GM12878 (cell line): Measurements from ENCODE around the gene SLC38A2. TPM values are rescaled to one million over a fixed set of nuclear protein-coding genes. Genes with fewer than 3 reads are reported as not detected.

Source experiments
- CBFB ChIP-seq: IDR thresholded peaks from 2 replicates; pipeline ENCODE4 v1.6.1; 2016; ENCODE audit warnings: antibody characterized with exemption, low read depth
- EGR1 ChIP-seq, 2 experiments: IDR thresholded peaks; 1 replicate in 1 of 2; 2 replicates in 1 of 2; pipeline ENCODE4 v1.6.1; 2011 to 2012; ENCODE audit warnings: low read depth in 2 of 2, low read length in 2 of 2, borderline replicate concordance in 1 of 2, mild to moderate bottlenecking in 1 of 2, moderate library complexity in 1 of 2
- IRF4 ChIP-seq: IDR thresholded peaks from 2 replicates; pipeline ENCODE4 v1.6.1; 2011; ENCODE audit warnings: low read depth, low read length
- NFIC ChIP-seq: IDR thresholded peaks from 2 replicates; pipeline ENCODE4 v1.6.1; 2012; ENCODE audit warnings: low read depth, mild to moderate bottlenecking, inconsistent platforms, low read length, moderate library complexity
- PAX5 ChIP-seq: IDR thresholded peaks from 2 replicates; pipeline ENCODE4 v1.6.1; 2011; ENCODE audit warnings: low read depth, low read length, borderline replicate concordance
- POLR2AphosphoS2 ChIP-seq: IDR thresholded peaks from 2 replicates; pipeline ENCODE4 v1.6.1; 2011; ENCODE audit warnings: low read depth, mild to moderate bottlenecking, low read length, improper control_type of control experiment, moderate library complexity
- SMARCA5 ChIP-seq: fragments of 450-650 bp; IDR thresholded peaks from 2 replicates; pipeline ENCODE4 v1.6.1; 2017; ENCODE audit warnings: mild to moderate bottlenecking
- SRF ChIP-seq, 2 experiments: IDR thresholded peaks; 2 replicates each; pipeline ENCODE4 v1.6.1; 2011; ENCODE audit warnings: low read depth in 2 of 2, low read length in 2 of 2, mild to moderate bottlenecking in 1 of 2, moderate library complexity in 1 of 2
- STAT1 ChIP-seq: fragments of 450-650 bp; conservative IDR thresholded peaks from 2 replicates; pipeline ENCODE4 v1.6.1; 2014; ENCODE audit warnings: antibody characterized with exemption, mild to moderate bottlenecking
- SUPT20H ChIP-seq: IDR thresholded peaks from 2 replicates; pipeline ENCODE4 v1.6.1; 2011; ENCODE audit warnings: low read depth, mild to moderate bottlenecking, low read length, moderate library complexity, borderline replicate concordance; ENCODE audit not compliant: control insufficient read depth
- TBL1XR1 ChIP-seq: IDR thresholded peaks from 2 replicates; pipeline ENCODE4 v1.6.1; 2012; ENCODE audit warnings: low read depth, low read length, improper control_type of control experiment
- TCF3 ChIP-seq: IDR thresholded peaks from 2 replicates; pipeline ENCODE4 v1.6.1; 2012; ENCODE audit warnings: low read depth, mild to moderate bottlenecking, low read length, borderline replicate concordance; ENCODE audit not compliant: insufficient read depth
- ZNF217 ChIP-seq: fragments of 450-650 bp; IDR thresholded peaks from 2 replicates; pipeline ENCODE4 v1.6.1; 2017; ENCODE audit warnings: antibody characterized with exemption, mild to moderate bottlenecking
- ZNF384 ChIP-seq: IDR thresholded peaks from 2 replicates; pipeline ENCODE4 v1.6.1; 2012; ENCODE audit warnings: low read depth, mild to moderate bottlenecking, low read length, improper control_type of control experiment, borderline replicate concordance
- ZSCAN29 ChIP-seq: fragments of 450-650 bp; IDR thresholded peaks from 2 replicates; pipeline ENCODE4 v1.6.1; 2017; ENCODE audit warnings: mild to moderate bottlenecking, moderate library complexity
- polyA plus RNA-seq, 11 experiments: library from polyadenylated mRNA; depleted of rRNA in 4 of 11; unstranded in 6 of 11; stranded (reverse) in 5 of 11; fragments of >200 nt; fragmentation: Nextera tagmentation in 4 of 11; fragmentation: Illumina TruSeq in 1 of 11; extraction: Ambion mirVana in 4 of 11; extraction: Trizol in 1 of 11; gene quantifications; 1 replicate in 1 of 11; 2 replicates in 10 of 11; pipeline versions ENCODE4 v1.2.1 to v1.2.3, GENCODE V29; 2011 to 2016; ENCODE audit warnings: inconsistent platforms in 2 of 11, missing spikeins in 2 of 11, low read depth in 1 of 11
- total RNA-seq, 4 experiments: library from RNA; depleted of rRNA in 3 of 4; stranded (reverse); fragments of >200 nt in 3 of 4; fragmentation: Illumina TruSeq in 1 of 4; extraction: Trizol in 1 of 4; gene quantifications; 2 replicates each; pipeline versions ENCODE4 v1.2.1 to v1.2.3, GENCODE V29; 2013 to 2021
- TF ChIP-seq, protein P1 (sequence below): fragments of 450-650 bp; IDR thresholded peaks from 2 replicates; pipeline ENCODE4 v1.6.1; 2017; ENCODE audit warnings: mild to moderate bottlenecking, moderate library complexity
- TF ChIP-seq, protein P2 (sequence below): fragments of 450-650 bp; IDR thresholded peaks from 2 replicates; pipeline ENCODE4 v1.6.1; 2017; ENCODE audit warnings: mild to moderate bottlenecking, moderate library complexity
- TF ChIP-seq, protein P3 (sequence below): IDR thresholded peaks from 2 replicates; pipeline ENCODE4 v1.6.1; 2011; ENCODE audit warnings: borderline replicate concordance, low read depth, mild to moderate bottlenecking, moderate library complexity, mixed read lengths, low read length; ENCODE audit not compliant: insufficient read depth; ENCODE audit errors: extremely low read length

Gene SLC38A2
- total and polyA plus RNA-seq, 10 of the 15 experiments (the other 5 are each of a cell fraction or from before 2014, with no cell fraction given), result 36.2 to 118 (median 79.8) TPM

DNA sequence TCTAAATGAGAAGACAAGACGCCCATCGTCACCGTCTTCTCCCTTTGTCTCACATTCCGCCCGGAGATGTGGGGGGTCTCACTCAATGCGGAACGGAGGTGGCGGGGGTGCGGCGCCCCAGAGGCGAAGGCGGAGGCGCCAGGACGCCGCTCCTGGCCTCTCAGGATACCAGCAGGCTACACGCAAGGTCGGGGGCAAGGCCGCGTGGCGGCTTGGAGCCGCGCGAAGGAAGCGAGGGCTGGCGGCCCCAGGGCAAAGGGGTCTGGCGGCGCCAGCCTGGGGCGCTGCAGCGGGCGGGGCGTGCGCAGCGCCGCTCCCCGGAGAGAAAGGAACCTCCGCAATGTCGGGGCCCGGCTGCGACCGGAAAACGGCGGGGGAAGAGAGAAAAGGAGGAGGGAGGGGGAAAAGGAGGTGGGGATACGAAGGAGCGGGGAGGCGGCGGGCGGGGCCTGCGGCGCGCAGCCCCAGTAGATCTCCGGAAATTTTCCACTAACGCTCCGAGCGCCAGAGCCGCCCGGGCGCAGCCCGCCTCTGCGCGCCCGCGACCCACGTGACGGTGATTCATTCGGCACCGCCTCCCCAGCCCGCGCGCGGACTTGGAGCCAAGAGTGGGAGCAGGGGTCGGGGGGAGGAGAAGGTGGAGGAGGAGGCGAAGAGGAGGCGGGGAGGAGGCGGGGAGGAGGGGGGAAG lies 10.5 kb upstream of the SLC38A2 start (continued):
- TF ChIP-seq NFIC (peak; percentile 6; the same call in 1 of the 2 replicates), TCF3 (0 out of 2 replicates have a peak, but pooled peaks have one; percentile 48), POLR2AphosphoS2 (0 out of 2 replicates have a peak, but pooled peaks have one; percentile 38), SRF (IDR thresholded peaks at IDR 0.05; ENCODE audit: low read depth in 2 of 2, low read length in 2 of 2) (0 out of 4 replicates have a peak, but pooled peaks of 1 of the 2 experiments have one; percentile 5), TBL1XR1 (peak; percentile 52; the same call in 1 of the 2 replicates), CBFB (no peak), ZNF217 (peak; percentile 69), ZSCAN29 (no peak), SUPT20H (no peak), ZNF384 (no peak), SMARCA5 (peak; percentile 83), IRF4 (0 out of 2 replicates have a peak, but pooled peaks have one; percentile 9), EGR1 (IDR thresholded peaks at IDR 0.05; ENCODE audit: borderline replicate concordance in 1 of 2, low read depth in 2 of 2, low read length in 2 of 2) (peak in 1 of 2 experiments; percentile 78; a peak in 2 of 3 replicates), STAT1 (peak; percentile 58; the same call in 1 of the 2 replicates), PAX5 (no peak)
- TF ChIP-seq, protein P1, sequence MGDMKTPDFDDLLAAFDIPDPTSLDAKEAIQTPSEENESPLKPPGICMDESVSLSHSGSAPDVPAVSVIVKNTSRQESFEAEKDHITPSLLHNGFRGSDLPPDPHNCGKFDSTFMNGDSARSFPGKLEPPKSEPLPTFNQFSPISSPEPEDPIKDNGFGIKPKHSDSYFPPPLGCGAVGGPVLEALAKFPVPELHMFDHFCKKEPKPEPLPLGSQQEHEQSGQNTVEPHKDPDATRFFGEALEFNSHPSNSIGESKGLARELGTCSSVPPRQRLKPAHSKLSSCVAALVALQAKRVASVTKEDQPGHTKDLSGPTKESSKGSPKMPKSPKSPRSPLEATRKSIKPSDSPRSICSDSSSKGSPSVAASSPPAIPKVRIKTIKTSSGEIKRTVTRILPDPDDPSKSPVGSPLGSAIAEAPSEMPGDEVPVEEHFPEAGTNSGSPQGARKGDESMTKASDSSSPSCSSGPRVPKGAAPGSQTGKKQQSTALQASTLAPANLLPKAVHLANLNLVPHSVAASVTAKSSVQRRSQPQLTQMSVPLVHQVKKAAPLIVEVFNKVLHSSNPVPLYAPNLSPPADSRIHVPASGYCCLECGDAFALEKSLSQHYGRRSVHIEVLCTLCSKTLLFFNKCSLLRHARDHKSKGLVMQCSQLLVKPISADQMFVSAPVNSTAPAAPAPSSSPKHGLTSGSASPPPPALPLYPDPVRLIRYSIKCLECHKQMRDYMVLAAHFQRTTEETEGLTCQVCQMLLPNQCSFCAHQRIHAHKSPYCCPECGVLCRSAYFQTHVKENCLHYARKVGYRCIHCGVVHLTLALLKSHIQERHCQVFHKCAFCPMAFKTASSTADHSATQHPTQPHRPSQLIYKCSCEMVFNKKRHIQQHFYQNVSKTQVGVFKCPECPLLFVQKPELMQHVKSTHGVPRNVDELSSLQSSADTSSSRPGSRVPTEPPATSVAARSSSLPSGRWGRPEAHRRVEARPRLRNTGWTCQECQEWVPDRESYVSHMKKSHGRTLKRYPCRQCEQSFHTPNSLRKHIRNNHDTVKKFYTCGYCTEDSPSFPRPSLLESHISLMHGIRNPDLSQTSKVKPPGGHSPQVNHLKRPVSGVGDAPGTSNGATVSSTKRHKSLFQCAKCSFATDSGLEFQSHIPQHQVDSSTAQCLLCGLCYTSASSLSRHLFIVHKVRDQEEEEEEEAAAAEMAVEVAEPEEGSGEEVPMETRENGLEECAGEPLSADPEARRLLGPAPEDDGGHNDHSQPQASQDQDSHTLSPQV, result no peak
- TF ChIP-seq, protein P2, sequence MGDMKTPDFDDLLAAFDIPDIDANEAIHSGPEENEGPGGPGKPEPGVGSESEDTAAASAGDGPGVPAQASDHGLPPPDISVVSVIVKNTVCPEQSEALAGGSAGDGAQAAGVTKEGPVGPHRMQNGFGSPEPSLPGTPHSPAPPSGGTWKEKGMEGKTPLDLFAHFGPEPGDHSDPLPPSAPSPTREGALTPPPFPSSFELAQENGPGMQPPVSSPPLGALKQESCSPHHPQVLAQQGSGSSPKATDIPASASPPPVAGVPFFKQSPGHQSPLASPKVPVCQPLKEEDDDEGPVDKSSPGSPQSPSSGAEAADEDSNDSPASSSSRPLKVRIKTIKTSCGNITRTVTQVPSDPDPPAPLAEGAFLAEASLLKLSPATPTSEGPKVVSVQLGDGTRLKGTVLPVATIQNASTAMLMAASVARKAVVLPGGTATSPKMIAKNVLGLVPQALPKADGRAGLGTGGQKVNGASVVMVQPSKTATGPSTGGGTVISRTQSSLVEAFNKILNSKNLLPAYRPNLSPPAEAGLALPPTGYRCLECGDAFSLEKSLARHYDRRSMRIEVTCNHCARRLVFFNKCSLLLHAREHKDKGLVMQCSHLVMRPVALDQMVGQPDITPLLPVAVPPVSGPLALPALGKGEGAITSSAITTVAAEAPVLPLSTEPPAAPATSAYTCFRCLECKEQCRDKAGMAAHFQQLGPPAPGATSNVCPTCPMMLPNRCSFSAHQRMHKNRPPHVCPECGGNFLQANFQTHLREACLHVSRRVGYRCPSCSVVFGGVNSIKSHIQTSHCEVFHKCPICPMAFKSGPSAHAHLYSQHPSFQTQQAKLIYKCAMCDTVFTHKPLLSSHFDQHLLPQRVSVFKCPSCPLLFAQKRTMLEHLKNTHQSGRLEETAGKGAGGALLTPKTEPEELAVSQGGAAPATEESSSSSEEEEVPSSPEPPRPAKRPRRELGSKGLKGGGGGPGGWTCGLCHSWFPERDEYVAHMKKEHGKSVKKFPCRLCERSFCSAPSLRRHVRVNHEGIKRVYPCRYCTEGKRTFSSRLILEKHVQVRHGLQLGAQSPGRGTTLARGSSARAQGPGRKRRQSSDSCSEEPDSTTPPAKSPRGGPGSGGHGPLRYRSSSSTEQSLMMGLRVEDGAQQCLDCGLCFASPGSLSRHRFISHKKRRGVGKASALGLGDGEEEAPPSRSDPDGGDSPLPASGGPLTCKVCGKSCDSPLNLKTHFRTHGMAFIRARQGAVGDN, result peak; percentile 89
- TF ChIP-seq, protein P3, sequence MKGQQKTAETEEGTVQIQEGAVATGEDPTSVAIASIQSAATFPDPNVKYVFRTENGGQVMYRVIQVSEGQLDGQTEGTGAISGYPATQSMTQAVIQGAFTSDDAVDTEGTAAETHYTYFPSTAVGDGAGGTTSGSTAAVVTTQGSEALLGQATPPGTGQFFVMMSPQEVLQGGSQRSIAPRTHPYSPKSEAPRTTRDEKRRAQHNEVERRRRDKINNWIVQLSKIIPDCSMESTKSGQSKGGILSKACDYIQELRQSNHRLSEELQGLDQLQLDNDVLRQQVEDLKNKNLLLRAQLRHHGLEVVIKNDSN, result peak; percentile 91
